ENCODE results near the gene ECHS1. TPM values are rescaled to one million over a fixed set of nuclear protein-coding genes. Genes with fewer than 3 reads are reported as not detected.

ECHS1 gene
- total and polyA plus RNA-seq, 9 of the 15 experiments (the other 6 are each of a cell fraction or from before 2014, with no cell fraction given) = 16.6 to 100 (median 68.1) TPM

- TF ChIP-seq ZNF512 (tag; IDR thresholded peaks at IDR 0.05) (no peak), SOX6 (IDR thresholded peaks at IDR 0.05) (no peak), ZBTB7A (IDR thresholded peaks at IDR 0.05; ENCODE audit: borderline replicate concordance, control insufficient read depth, low read depth, low read length) (peak; percentile 90; the same call in 1 of the 2 replicates), ZNF41 (CRISPR knock-in tag; conservative IDR thresholded peaks at IDR 0.05) (no peak), ZBTB2 (IDR thresholded peaks at IDR 0.05) (no peak), GTF2E2 (tag; IDR thresholded peaks at IDR 0.05) (no peak), E2F4 (CRISPR knock-in tag; IDR thresholded peaks at IDR 0.05; ENCODE audit: low read depth) (no peak), ZC3H8 (IDR thresholded peaks at IDR 0.05) (no peak), POLR3A (IDR thresholded peaks at IDR 0.05; ENCODE audit: borderline replicate concordance, extremely low read depth, insufficient read depth, insufficient read length) (no peak), ZNF324 (CRISPR knock-in tag; IDR thresholded peaks at IDR 0.05) (no peak), LARP7 (IDR thresholded peaks at IDR 0.05) (no peak), MCM5 (IDR thresholded peaks at IDR 0.05; ENCODE audit: low read depth) (no peak), POU5F1 (IDR thresholded peaks at IDR 0.05; ENCODE audit: borderline replicate concordance, low read depth, low read length, partially characterized antibody) (no peak), TGIF2 (CRISPR knock-in tag; IDR thresholded peaks at IDR 0.05) (no peak), RBFOX2 (IDR thresholded peaks at IDR 0.05; ENCODE audit: low read depth, low read length) (peak; percentile 88), ZNF780A (CRISPR knock-in tag; IDR thresholded peaks at IDR 0.05) (no peak), SIRT6 (IDR thresholded peaks at IDR 0.05; ENCODE audit: low read depth, low read length) (no peak), ZNF75A (CRISPR knock-in tag; IDR thresholded peaks at IDR 0.05) (no peak), ZBTB26 (CRISPR knock-in tag; IDR thresholded peaks at IDR 0.05) (no peak)
Observed at GRCh38 chr10:133373174-133374090, at the start of gene ECHS1 (continued).
